Ovary (tissue), 9 donors: ENCODE results near the gene EZH1. TPM values are rescaled to one million over a fixed set of nuclear protein-coding genes. Genes with fewer than 3 reads are reported as not detected.

ENCODE experiments used
- DNase-seq, 5 donors: peaks; one replicate each; pipeline ENCODE4 v3.0.0-alpha.2; 2019 to 2020
- H3K27ac ChIP-seq, 2 donors: fragments of 200-600 bp; one replicate each; pipeline versions ENCODE4 v1.5.1 to v1.8.0; 2019 to 2022
- H3K27me3 ChIP-seq: fragments of 200-600 bp; one replicate; pipeline ENCODE4 v1.8.0; 2022
- H3K36me3 ChIP-seq: fragments of 200-600 bp; sonication (generic); one replicate; pipeline ENCODE4 v1.5.1; 2019
- H3K4me1 ChIP-seq: one replicate; pipeline ENCODE4 v1.8.1; 2013; ENCODE audit warnings: mild to moderate bottlenecking, moderate library complexity; ENCODE audit not compliant: insufficient read depth
- H3K4me3 ChIP-seq: fragments of 200-600 bp; sonication (generic); one replicate; pipeline ENCODE4 v1.5.1; 2017
- H3K9me3 ChIP-seq, 2 donors: fragments of 200-600 bp in 1 of 2; sonication (generic) in 1 of 2; one replicate each; pipeline versions ENCODE4 v1.5.1 to v1.8.1; 2013 to 2019; ENCODE audit warnings: mild to moderate bottlenecking in 1 of 2, moderate library complexity in 1 of 2
- CTCF ChIP-seq, 3 donors: fragments of 450-650 bp in 2 of 3; fragments of 200-600 bp in 1 of 3; IDR thresholded peaks; one replicate each; pipeline versions ENCODE4 v1.5.1 to v1.8.0; 2016 to 2022; ENCODE audit warnings: antibody characterized with exemption in 3 of 3, mild to moderate bottlenecking in 1 of 3
- EP300 ChIP-seq: sonication (generic); formaldehyde crosslinking; IDR thresholded peaks from one replicate; pipeline ENCODE4 v1.6.1; 2017; ENCODE audit warnings: antibody characterized with exemption
- POLR2A ChIP-seq: fragments of 450-650 bp; IDR thresholded peaks from one replicate; pipeline ENCODE4 v1.6.1; 2017; ENCODE audit warnings: antibody characterized with exemption, mild to moderate bottlenecking, moderate library complexity
- WGBS, 3 donors: extraction: QIAGEN DNeasy Blood & Tissue Kit in 1 of 3; methylation state at CpG; one replicate each; pipeline versions ENCODE4 v1.1.5 to v1.1.7; 2013 to 2017; 5-methylcytosine and 5-hydroxymethylcytosine counted together
- intact Hi-C, 4 donors: fragments of 100-400 bp; cut with DNase I; formaldehyde crosslinking; loops; one replicate each; pipeline versions ENCODE4 v1.11.0 to v1.15.1; 2022 to 2023
- polyA plus RNA-seq, 2 donors: library from polyadenylated mRNA; stranded (reverse); fragments of 200-250 nt in 1 of 2; fragments of 350-450 nt in 1 of 2; fragmentation: Illumina TruSeq in 1 of 2; extraction: RNeasy Lipid Tissue Mini Kit (QIAGEN cat#74804) in 1 of 2; gene quantifications; one replicate each; pipeline ENCODE4 v1.2.3, GENCODE V29; 2013 to 2014
- total RNA-seq, 7 donors: library from RNA; depleted of rRNA in 2 of 7; stranded (reverse); fragments of >200 nt in 2 of 7; fragmentation: NEBNext Ultra II Directional in 3 of 7; extraction: Animal tissue kit (Norgen Biotek cat#: 25700) in 3 of 7; gene quantifications; one replicate each; pipeline versions ENCODE4 v1.1.0 to v1.2.4, GENCODE V29; 2016 to 2023
- donor health status: DM: no; HTN: no; CAD: no; lungs with moderate emphysema.
- donor health status: DM: no; HTN: no; CAD: no.
- donor health status: Bipolar disorder and iron deficiency.
- donor health status: DM: yes; HTN: yes; CAD: no.
- donor health status: DM: no; HTN: no; CAD: no.
- donor health status: DM: yes; HTN: yes; CAD: no.

Gene EZH1
- total and polyA plus RNA-seq, 9 donors = 32.9 to 95.2 (median 67.8) TPM

- no peak for DNase-seq
- 85 to 88% (median 87%) methylated on average over 1 of the region's 1 CpG for WGBS, 3 donors
- H3K4me1 ChIP-seq = peaks cover 5% of the 10 kb centered on the region
Measured at GRCh38 chr17:42740699-42741098, 4.1 kb downstream of the EZH1 start.

DNA sequence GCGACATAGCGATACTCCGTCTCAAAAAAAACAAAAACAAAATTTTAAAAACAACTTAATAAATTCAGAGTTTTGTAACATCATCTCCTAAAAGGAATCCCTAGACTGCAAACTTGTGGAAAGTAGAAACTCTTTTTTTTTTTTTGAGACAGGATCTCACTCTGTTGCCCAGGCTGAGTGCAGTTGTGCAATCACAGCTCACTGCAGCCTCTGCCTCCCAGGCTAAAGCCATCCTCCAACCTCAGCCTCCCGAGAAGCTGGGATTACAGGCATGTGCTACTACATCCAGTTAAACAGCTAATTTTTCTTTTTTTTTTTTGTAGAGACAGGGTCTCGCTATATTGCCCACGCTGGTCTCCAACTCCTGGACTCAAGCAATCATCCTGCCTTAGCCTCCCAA, 19.7 kb downstream of the EZH1 start:
- DNase-seq = no peak
- H3K4me1 ChIP-seq = no peaks in the 10 kb centered on the region
- no peak overlapping the region for H3K4me3 ChIP-seq
- H3K9me3 ChIP-seq = no peaks in the 10 kb centered on the region
- no peak overlapping the region for H3K27ac ChIP-seq
- intact Hi-C loops = loop anchor here in 2 of 4 donors (10.0 kb wide), 2 partner anchors 100 to 220 kb away; partner anchors contain the start of gene BECN1 (in 1 of the 2)
- 87 to 96% (median 92%) methylated on average over 6 of the region's 6 CpGs for WGBS, 3 donors
- TF ChIP-seq CTCF (IDR thresholded peaks at IDR 0.05) (no peak), POLR2A (no peak), EP300 (no peak)
- no peaks in the 10 kb centered on the region for H3K27me3 ChIP-seq
- peaks cover 2% of the 10 kb centered on the region for H3K36me3 ChIP-seq

More at GRCh38 chr17:42740699-42741098, 4.1 kb downstream of the EZH1 start:
- H3K4me3 ChIP-seq = no peak overlapping the region
- H3K27me3 ChIP-seq = no peaks in the 10 kb centered on the region
- intact Hi-C loops = loop anchor here in 1 of 4 donors (10.0 kb wide), 1 partner anchor 56 kb away; the partner anchor contains the start of genes CCR10 and CNTNAP1
- H3K9me3 ChIP-seq = no peaks in the 10 kb centered on the region
- H3K36me3 ChIP-seq = no peaks in the 10 kb centered on the region
- no peak overlapping the region for H3K27ac ChIP-seq
- TF ChIP-seq CTCF (IDR thresholded peaks at IDR 0.05) (no peak), POLR2A (no peak)

DNA sequence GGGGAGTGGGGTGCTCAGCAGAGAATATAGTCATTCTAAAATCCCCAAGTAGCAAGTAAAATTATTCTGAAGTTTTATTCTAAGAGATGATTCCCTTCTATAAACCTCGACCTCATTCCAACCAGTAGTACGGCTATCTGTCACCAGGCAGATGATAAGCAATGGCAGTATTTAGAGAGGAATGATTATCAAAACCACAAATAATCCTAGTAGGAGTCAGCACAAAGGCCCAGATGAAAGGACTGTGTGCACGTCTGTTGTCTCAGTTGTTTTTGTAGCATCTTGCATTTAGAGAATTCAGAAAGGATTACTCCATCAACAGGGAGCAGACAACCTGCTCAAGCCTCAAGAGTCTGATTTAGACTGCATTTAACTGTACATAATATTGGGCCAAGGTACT, 21.2 kb downstream of the EZH1 start:
- intact Hi-C loops = loop anchor here (5.0 to 10.0 kb wide), 4 partner anchors 39 to 221 kb away; partner anchors contain the start of genes RAMP2 (in 3 of the 4) and BECN1 (in 1 of the 4)
- no peak for DNase-seq
- Histone ChIP-seq H3K4me3 (no peak overlapping the region), H3K27ac (no peak overlapping the region), H3K27me3 (no peaks in the 10 kb centered on the region), H3K4me1 (no peaks in the 10 kb centered on the region), H3K9me3 (no peaks in the 10 kb centered on the region), H3K36me3 (peaks cover 2% of the 10 kb centered on the region)
- TF ChIP-seq POLR2A = no peak
- TF ChIP-seq EP300 = no peak
- TF ChIP-seq CTCF (IDR thresholded peaks at IDR 0.05) = no peak
- 57 to 74% (median 63%) methylated on average over 3 of the region's 3 CpGs for WGBS, 3 donors

GRCh38 chr17:42720996-42721583, 23.8 kb downstream of the EZH1 start:
- Histone ChIP-seq H3K27ac (no peak overlapping the region), H3K4me1 (no peaks in the 10 kb centered on the region), H3K4me3 (no peak overlapping the region), H3K9me3 (no peaks in the 10 kb centered on the region), H3K27me3 (no peaks in the 10 kb centered on the region), H3K36me3 (peaks cover 2% of the 10 kb centered on the region)
- TF ChIP-seq CTCF (IDR thresholded peaks at IDR 0.05) (peak in 2 of 3 donors; percentile 61 to 75), POLR2A (no peak)
- no peak for DNase-seq
- WGBS, 3 donors = 8 to 13% (median 12%) methylated on average over 2 of the region's 2 CpGs
- intact Hi-C loops = loop anchor here (5.0 to 10.0 kb wide), 4 partner anchors 41 to 224 kb away; partner anchors contain the start of genes RAMP2 (in 3 of the 4) and BECN1 (in 1 of the 4)
